NB4 (cell line): ENCODE measurements around the gene CD302.

Experiments used
- MYC ChIP-seq: IDR thresholded peaks from 2 replicates; pipeline ENCODE4 v1.6.1; 2011; ENCODE audit warnings: low read depth, low read length
- POLR2A ChIP-seq: IDR thresholded peaks from 2 replicates; pipeline ENCODE4 v1.6.1; 2011; ENCODE audit warnings: mild to moderate bottlenecking; ENCODE audit not compliant: insufficient read length; ENCODE audit errors: extremely low read depth
- TF ChIP-seq, protein P1 (sequence below): IDR thresholded peaks from one replicate; pipeline ENCODE4 v1.5.1; 2012; ENCODE audit warnings: low read depth, low read length

DNA sequence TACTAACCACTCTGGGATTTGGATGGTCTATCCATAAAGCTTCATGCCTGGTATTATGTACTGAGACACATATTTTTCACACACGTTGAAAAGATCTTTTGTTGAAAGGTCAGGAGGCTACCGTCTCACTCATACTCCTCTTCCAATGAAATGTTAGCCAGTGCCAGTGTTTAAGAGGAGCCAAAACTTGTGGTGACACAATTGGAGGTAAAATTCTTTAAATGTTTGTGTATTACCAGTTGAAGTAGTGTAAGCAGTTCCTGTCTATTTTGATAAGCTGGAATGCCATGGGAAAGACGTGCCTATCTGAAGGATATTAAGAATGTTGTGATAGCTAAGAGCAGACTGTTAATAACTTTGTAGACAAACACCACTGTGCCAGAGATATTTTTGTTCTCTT is 53.6 kb downstream of the CD302 start:
- TF ChIP-seq, protein P1, sequence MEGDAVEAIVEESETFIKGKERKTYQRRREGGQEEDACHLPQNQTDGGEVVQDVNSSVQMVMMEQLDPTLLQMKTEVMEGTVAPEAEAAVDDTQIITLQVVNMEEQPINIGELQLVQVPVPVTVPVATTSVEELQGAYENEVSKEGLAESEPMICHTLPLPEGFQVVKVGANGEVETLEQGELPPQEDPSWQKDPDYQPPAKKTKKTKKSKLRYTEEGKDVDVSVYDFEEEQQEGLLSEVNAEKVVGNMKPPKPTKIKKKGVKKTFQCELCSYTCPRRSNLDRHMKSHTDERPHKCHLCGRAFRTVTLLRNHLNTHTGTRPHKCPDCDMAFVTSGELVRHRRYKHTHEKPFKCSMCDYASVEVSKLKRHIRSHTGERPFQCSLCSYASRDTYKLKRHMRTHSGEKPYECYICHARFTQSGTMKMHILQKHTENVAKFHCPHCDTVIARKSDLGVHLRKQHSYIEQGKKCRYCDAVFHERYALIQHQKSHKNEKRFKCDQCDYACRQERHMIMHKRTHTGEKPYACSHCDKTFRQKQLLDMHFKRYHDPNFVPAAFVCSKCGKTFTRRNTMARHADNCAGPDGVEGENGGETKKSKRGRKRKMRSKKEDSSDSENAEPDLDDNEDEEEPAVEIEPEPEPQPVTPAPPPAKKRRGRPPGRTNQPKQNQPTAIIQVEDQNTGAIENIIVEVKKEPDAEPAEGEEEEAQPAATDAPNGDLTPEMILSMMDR: no peak
- TF ChIP-seq POLR2A (no peak), MYC (no peak)
